ENCODE results near the gene RALGPS1. TPM values are rescaled to one million over a fixed set of nuclear protein-coding genes. Genes with fewer than 3 reads are reported as not detected.

The RALGPS1 gene
- total and polyA plus RNA-seq, 2 of the 8 experiments (the other 6 are each of a cell fraction or from before 2014, with no cell fraction given), result 20.0 to 23.5 TPM

- H3K79me2 ChIP-seq (ENCODE audit: control insufficient read depth in 1 of 2, insufficient read depth in 2 of 2, low read length in 2 of 2), result no peaks in the 10 kb centered on the region
Measured at GRCh38 chr9:127099664-127100063, 185.1 kb downstream of the RALGPS1 start.

More at GRCh38 chr9:127099664-127100063, 185.1 kb downstream of the RALGPS1 start:
- FAIRE-seq (no peak), DNase-seq (ENCODE audit: low read depth in 1 of 2, low spot score in 2 of 2) (no peak)
- H3K27me3 ChIP-seq (replicated peaks in 1 of 4; ENCODE audit: control insufficient read depth in 3 of 4, extremely low read depth in 1 of 4, insufficient read depth in 3 of 4, low read length in 3 of 4), result no peaks in the 10 kb centered on the region
- H2AFZ ChIP-seq (ENCODE audit: low read length), result no peak overlapping the region
- H2BK20ac ChIP-seq (ENCODE audit: low read length), result no peak overlapping the region
- no peaks in the 10 kb centered on the region for H3K79me1 ChIP-seq (ENCODE audit: low read depth, low read length)
- no peaks in the 10 kb centered on the region for H3K4me1 ChIP-seq (replicated peaks in 1 of 4; ENCODE audit: control insufficient read depth in 3 of 4, insufficient read depth in 4 of 4, low read length in 3 of 4)
- no peak overlapping the region for H4K5ac ChIP-seq (ENCODE audit: insufficient read length, low read depth, low read length)
- H4K91ac ChIP-seq (replicated peaks; ENCODE audit: insufficient read length, low read length), result no peak overlapping the region
- no peaks in the 10 kb centered on the region for H3K23me2 ChIP-seq (ENCODE audit: low read depth, low read length)
- 92% methylated on average over 3 of the region's 3 CpGs; no CpG with 5 or more reads in 1 of the 2 experiments for WGBS, 2 experiments (ENCODE audit: extremely low coverage in 1 of 2, insufficient coverage in 1 of 2, insufficient read length in 1 of 2, insufficient replicate concordance in 2 of 2, low coverage in 1 of 2, low lambda C conversion rate in 2 of 2, missing lambda C conversion rate in 1 of 2)
- peaks cover 0 to 2% of the 10 kb centered on the region in 2 experiments for H4K20me1 ChIP-seq (replicated peaks in 1 of 2; ENCODE audit: control insufficient read depth in 1 of 2, insufficient read depth in 2 of 2, low read length in 2 of 2)
- H3K4me2 ChIP-seq (ENCODE audit: insufficient read depth in 1 of 2, low read depth in 2 of 2, low read length in 2 of 2), result no peak overlapping the region
- no peak overlapping the region for H3K56ac ChIP-seq (replicated peaks; ENCODE audit: insufficient read length, low read depth, low read length)
- TF ChIP-seq RXRA (IDR thresholded peaks at IDR 0.05; ENCODE audit: insufficient read depth, low read depth, low read length) (no peak), FOSL1 (IDR thresholded peaks at IDR 0.05; ENCODE audit: insufficient read depth, low read depth, low read length) (no peak), SRF (IDR thresholded peaks at IDR 0.05; ENCODE audit: low read depth, low read length) (no peak), SP1 (IDR thresholded peaks at IDR 0.05; ENCODE audit: low read depth, low read length) (no peak), POU5F1 (IDR thresholded peaks at IDR 0.05; ENCODE audit: low read depth, low read length) (no peak), BRCA1 (IDR thresholded peaks at IDR 0.05; ENCODE audit: low read depth, low read length) (no peak), HDAC6 (IDR thresholded peaks at IDR 0.05; ENCODE audit: low read depth, low read length) (no peak), ZNF274 (IDR thresholded peaks at IDR 0.05; ENCODE audit: borderline replicate concordance, extremely low read depth, low read length) (no peak), RNF2 (IDR thresholded peaks at IDR 0.05; ENCODE audit: borderline replicate concordance, low read depth, low read length, missing control alignments, poor library complexity, severe bottlenecking) (no peak), SIRT6 (IDR thresholded peaks at IDR 0.05; ENCODE audit: low read length) (no peak), USF2 (IDR thresholded peaks at IDR 0.05; ENCODE audit: low read length) (no peak), NRF1 (IDR thresholded peaks at IDR 0.05; ENCODE audit: low read depth, low read length) (no peak), SP4 (IDR thresholded peaks at IDR 0.05; ENCODE audit: low read length) (no peak), BCL11A (IDR thresholded peaks at IDR 0.05; ENCODE audit: low read depth in 2 of 2, low read length in 2 of 2) (no peak), JUN (IDR thresholded peaks at IDR 0.05; ENCODE audit: low read depth, low read length) (no peak)
- no peak overlapping the region for H2BK120ac ChIP-seq (replicated peaks; ENCODE audit: low read depth, low read length)
- H3K9me3 ChIP-seq (ENCODE audit: insufficient read depth in 2 of 2, low read depth in 1 of 2, low read length in 1 of 2), result no peaks in the 10 kb centered on the region
- no peak overlapping the region for H2BK12ac ChIP-seq (ENCODE audit: low read depth, low read length)
- H3K18ac ChIP-seq (ENCODE audit: extremely low read depth, low read length), result no peak overlapping the region
- no peak overlapping the region for H3K23ac ChIP-seq (ENCODE audit: insufficient read length)
- no peak overlapping the region for H2BK15ac ChIP-seq (ENCODE audit: low read length)
- POLR2A ChIA-PET (ENCODE audit: partially characterized antibody), result no interaction called here
- no peaks in the 10 kb centered on the region for H3K36me3 ChIP-seq (ENCODE audit: control insufficient read depth in 2 of 4, insufficient read depth in 4 of 4, low read length in 3 of 4)
- no peak overlapping the region for H3K14ac ChIP-seq (ENCODE audit: insufficient read length)
- H3K4ac ChIP-seq (replicated peaks; ENCODE audit: insufficient read length, low read depth, low read length), result no peak overlapping the region
- H4K8ac ChIP-seq (ENCODE audit: extremely low read depth, insufficient read depth, low read length), result no peak overlapping the region
- H2AK5ac ChIP-seq (ENCODE audit: low read depth, low read length), result no peak overlapping the region
- no peak overlapping the region for H2BK5ac ChIP-seq (ENCODE audit: low read depth, low read length)
- no peak overlapping the region for H3K9ac ChIP-seq (replicated peaks in 1 of 4; ENCODE audit: extremely low read depth in 1 of 4, low read depth in 3 of 4, low read length in 3 of 4)
- H3K4me3 ChIP-seq (ENCODE audit: extremely low read depth in 1 of 4, insufficient read depth in 2 of 4, low read depth in 3 of 4, low read length in 4 of 4), result no peak overlapping the region
- no peak overlapping the region for H3K27ac ChIP-seq (ENCODE audit: low read depth, low read length)
- CTCF ChIA-PET (ENCODE audit: partially characterized antibody), result interaction anchor here (0.6 kb wide), 1 partner anchor 61 kb away, joined by 3 read pairs; no protein-coding TSS in a partner anchor

All from H1 (cell line).